Measurements from ENCODE around the gene PPP2R2D. TPM values are rescaled to one million over a fixed set of nuclear protein-coding genes. Genes with fewer than 3 reads are reported as not detected.

Gene PPP2R2D
- polyA plus RNA-seq, 1 donor (not counting 4 experiments of a cell fraction or from before 2014, with no cell fraction given): 49.1 TPM

- dilution Hi-C loops (cut with MboI; ENCODE audit: extremely low pct_ligation_motif_present, low sequenced_read_pairs): no loop called here
Observed at GRCh38 chr10:131998845-131999681, 98.3 kb downstream of the PPP2R2D start.

GRCh38 chr10:132001238-132001972, 100.6 kb downstream of the PPP2R2D start:
- Histone ChIP-seq H2AFZ (ENCODE audit: control insufficient read depth, low read length) (peak overlapping the region; percentile 30), H3K36me3 (ENCODE audit: control insufficient read depth in 2 of 2, extremely low read depth in 1 of 2, insufficient read depth in 2 of 2, low read length in 2 of 2) (no peaks in the 10 kb centered on the region), H3K4me2 (ENCODE audit: control insufficient read depth, extremely low read depth, insufficient read depth, low read depth, low read length) (no peak overlapping the region), H3K4me3 (ENCODE audit: control insufficient read depth in 2 of 3, extremely low read depth in 1 of 3, insufficient read depth in 2 of 3, low read depth in 1 of 3, low read length in 3 of 3) (no peak overlapping the region), H3K27me3 (ENCODE audit: control insufficient read depth, extremely low read depth, insufficient read depth, low read length) (no peaks in the 10 kb centered on the region), H3K9ac (ENCODE audit: control insufficient read depth, extremely low read depth, insufficient read depth, low read length) (no peak overlapping the region), H3K79me2 (ENCODE audit: control insufficient read depth, insufficient read depth, low read length) (no peaks in the 10 kb centered on the region), H4K20me1 (ENCODE audit: control insufficient read depth, extremely low read depth, insufficient read depth, low read length) (no peaks in the 10 kb centered on the region), H3K9me1 (ENCODE audit: control insufficient read depth, extremely low read depth, insufficient read depth, low read length) (no peaks in the 10 kb centered on the region), H3K9me3 (ENCODE audit: control insufficient read depth, low read depth, low read length) (no peaks in the 10 kb centered on the region), H3K27ac (ENCODE audit: control insufficient read depth, insufficient read depth, low read length) (no peak overlapping the region), H3K4me1 (ENCODE audit: control insufficient read depth, extremely low read depth, insufficient read depth, low read length) (peaks cover 6% of the 10 kb centered on the region)
- FAIRE-seq (no peak), DNase-seq (ENCODE audit: low read depth, low spot score) (no peak)
- dilution Hi-C loops (cut with MboI; ENCODE audit: extremely low pct_ligation_motif_present, low sequenced_read_pairs): no loop called here
- TF ChIP-seq CTCF (optimal IDR thresholded peaks at IDR 0.05 in 1 of 3, IDR thresholded peaks at IDR 0.05 in 1 of 3, conservative IDR thresholded peaks at IDR 0.05 in 1 of 3; ENCODE audit: extremely low read depth in 1 of 3, insufficient read depth in 2 of 3, low read length in 3 of 3) (peak; percentile 13 to 68 (median 45)), EZH2 (IDR thresholded peaks at IDR 0.05; ENCODE audit: low read length) (no peak)

More at GRCh38 chr10:131998845-131999681, 98.3 kb downstream of the PPP2R2D start:
- Histone ChIP-seq H2AFZ (ENCODE audit: control insufficient read depth, low read length) (no peak overlapping the region), H3K27ac (ENCODE audit: control insufficient read depth, insufficient read depth, low read length) (no peak overlapping the region), H3K9ac (ENCODE audit: control insufficient read depth, extremely low read depth, insufficient read depth, low read length) (no peak overlapping the region), H3K9me1 (ENCODE audit: control insufficient read depth, extremely low read depth, insufficient read depth, low read length) (no peaks in the 10 kb centered on the region), H3K79me2 (ENCODE audit: control insufficient read depth, insufficient read depth, low read length) (no peaks in the 10 kb centered on the region), H3K9me3 (ENCODE audit: control insufficient read depth, low read depth, low read length) (no peaks in the 10 kb centered on the region), H3K4me1 (ENCODE audit: control insufficient read depth, extremely low read depth, insufficient read depth, low read length) (peaks cover 6% of the 10 kb centered on the region), H3K27me3 (ENCODE audit: control insufficient read depth, extremely low read depth, insufficient read depth, low read length) (no peaks in the 10 kb centered on the region), H3K4me2 (ENCODE audit: control insufficient read depth, extremely low read depth, insufficient read depth, low read depth, low read length) (no peak overlapping the region), H4K20me1 (ENCODE audit: control insufficient read depth, extremely low read depth, insufficient read depth, low read length) (no peaks in the 10 kb centered on the region), H3K36me3 (ENCODE audit: control insufficient read depth in 2 of 2, extremely low read depth in 1 of 2, insufficient read depth in 2 of 2, low read length in 2 of 2) (no peaks in the 10 kb centered on the region), H3K4me3 (ENCODE audit: control insufficient read depth in 2 of 3, extremely low read depth in 1 of 3, insufficient read depth in 2 of 3, low read depth in 1 of 3, low read length in 3 of 3) (no peak overlapping the region)
- no peak for DNase-seq (ENCODE audit: low read depth, low spot score)
- TF ChIP-seq EZH2 (IDR thresholded peaks at IDR 0.05; ENCODE audit: low read length): no peak
- no peak for TF ChIP-seq CTCF (optimal IDR thresholded peaks at IDR 0.05 in 1 of 3, IDR thresholded peaks at IDR 0.05 in 1 of 3, conservative IDR thresholded peaks at IDR 0.05 in 1 of 3; ENCODE audit: extremely low read depth in 1 of 3, insufficient read depth in 2 of 3, low read length in 3 of 3)
- no peak for FAIRE-seq

Data from keratinocyte (primary cell).